Right atrium auricular region (tissue), 2 donors: ENCODE measurements around the gene LPP. TPM values are rescaled to one million over a fixed set of nuclear protein-coding genes. Genes with fewer than 3 reads are reported as not detected.

Source experiments
- DNase-seq: peaks from one replicate; pipeline ENCODE4 v3.0.0-alpha.2; 2019; ENCODE audit warnings: low spot score
- H3K27ac ChIP-seq, 2 donors: fragments of 200-600 bp; sonication (generic); 1 replicate in 1 of 2; 2 replicates in 1 of 2; pipeline ENCODE4 v1.5.1; 2016 to 2019
- H3K27me3 ChIP-seq, 2 donors: fragments of 200-600 bp; sonication (generic); one replicate each; pipeline versions ENCODE4 v1.5.1 to v1.6.0; 2017 to 2019
- H3K36me3 ChIP-seq: fragments of 200-600 bp; sonication (generic); one replicate; pipeline ENCODE4 v1.5.1; 2016
- H3K4me1 ChIP-seq, 2 donors: fragments of 200-600 bp; sonication (generic); one replicate each; pipeline versions ENCODE4 v1.5.1 to v1.6.0; 2017 to 2019
- H3K4me3 ChIP-seq, 2 donors: fragments of 200-600 bp; sonication (generic); 1 replicate in 1 of 2; 2 replicates in 1 of 2; pipeline ENCODE4 v1.5.1; 2017 to 2019; ENCODE audit warnings: mild to moderate bottlenecking in 1 of 2, moderate library complexity in 1 of 2
- H3K9me3 ChIP-seq, 2 donors: fragments of 200-600 bp; sonication (generic); one replicate each; pipeline ENCODE4 v1.5.1; 2019
- CTCF ChIP-seq, 2 donors: fragments of 200-600 bp; sonication (generic); IDR thresholded peaks; one replicate each; pipeline ENCODE4 v1.5.1; 2019; ENCODE audit warnings: antibody characterized with exemption in 2 of 2
- total RNA-seq, 2 donors: library from RNA; depleted of rRNA; stranded (reverse); fragments of >200 nt; gene quantifications; one replicate each; pipeline ENCODE4 v1.1.0, GENCODE V29; 2016

Gene LPP
- total RNA-seq, 2 donors from 2014 or later: 117 to 186 TPM

DNA sequence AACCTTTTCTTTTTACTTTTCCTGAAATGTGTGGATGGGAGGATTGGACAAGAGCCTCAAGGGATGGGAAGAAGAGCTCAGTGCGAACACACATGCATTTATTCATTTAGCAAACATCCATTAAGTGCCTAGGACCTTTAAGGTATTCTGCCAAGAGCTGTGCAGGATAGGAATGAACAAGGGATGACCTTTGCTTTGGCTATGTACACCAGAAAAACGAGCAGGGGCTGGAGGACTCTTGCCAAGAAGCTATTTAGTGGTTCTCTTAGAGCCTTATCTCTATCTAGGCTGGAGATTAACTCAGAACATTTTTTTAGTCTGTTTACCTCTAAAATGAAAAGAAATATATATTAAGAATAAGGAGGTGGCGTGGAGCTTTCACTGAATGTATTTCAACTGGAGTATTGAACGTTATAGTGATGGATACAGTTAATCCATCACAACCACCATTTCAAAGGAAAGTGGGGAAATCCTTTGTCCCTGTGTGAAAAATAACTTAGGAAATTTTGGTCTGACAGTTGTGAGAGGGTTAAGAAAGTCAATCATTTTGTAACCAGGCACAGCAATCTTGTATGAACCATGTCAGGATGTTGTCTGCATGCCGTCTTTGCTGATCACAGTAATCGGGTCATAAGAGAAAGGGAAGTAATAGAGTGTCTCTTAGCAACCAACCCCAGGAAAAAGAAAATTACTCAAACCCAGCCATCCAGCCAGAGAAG lies 279.0 kb downstream of the LPP start:
- Histone ChIP-seq H3K4me1 (peaks cover 0 to 41% of the 10 kb centered on the region in 2 donors), H3K27ac (peak overlapping the region in 1 of 2 donors; percentile 36), H3K36me3 (no peaks in the 10 kb centered on the region), H3K4me3 (no peak overlapping the region), H3K9me3 (no peaks in the 10 kb centered on the region), H3K27me3 (no peaks in the 10 kb centered on the region)
- no peak for TF ChIP-seq CTCF (IDR thresholded peaks at IDR 0.05)
- DNase-seq: no peak

DNA sequence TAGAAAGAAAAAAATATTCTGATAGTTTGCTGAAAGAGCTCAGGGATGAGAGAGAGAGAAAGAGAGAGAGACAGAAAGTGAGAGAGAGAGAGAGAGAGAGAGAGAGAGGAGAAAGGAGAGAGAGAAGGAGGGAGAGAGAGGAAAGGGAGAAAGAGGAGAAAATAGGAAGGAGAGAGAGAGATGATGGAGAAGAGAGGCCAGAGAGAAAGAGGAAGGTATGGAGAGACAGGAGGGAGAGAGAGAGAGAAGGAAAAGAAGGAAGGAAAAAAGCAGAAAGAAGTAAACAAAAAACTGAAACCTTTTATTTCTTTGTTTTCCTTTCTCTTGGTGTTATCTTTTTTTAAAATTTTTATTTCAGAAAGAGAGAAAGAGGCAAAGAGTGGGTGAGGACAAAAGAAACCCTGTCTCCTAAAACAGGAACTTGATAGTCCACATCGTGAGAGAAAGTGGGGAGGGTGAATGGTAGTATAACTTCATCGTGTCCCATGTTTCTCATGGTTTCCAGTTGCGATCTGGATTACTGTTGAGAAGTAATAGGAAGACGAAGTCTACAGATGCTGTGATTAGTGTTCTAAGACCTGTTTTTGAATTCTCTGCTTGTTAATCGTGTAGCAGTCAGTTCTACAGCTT lies 279.7 kb downstream of the LPP start:
- H3K27ac ChIP-seq: peak overlapping the region in 1 of 2 donors; percentile 36
- TF ChIP-seq CTCF (IDR thresholded peaks at IDR 0.05): no peak
- H3K36me3 ChIP-seq: no peaks in the 10 kb centered on the region
- H3K4me3 ChIP-seq: no peak overlapping the region
- no peak for DNase-seq
- no peaks in the 10 kb centered on the region for H3K9me3 ChIP-seq
- peaks cover 0 to 44% of the 10 kb centered on the region in 2 donors for H3K4me1 ChIP-seq
- H3K27me3 ChIP-seq: no peaks in the 10 kb centered on the region

DNA sequence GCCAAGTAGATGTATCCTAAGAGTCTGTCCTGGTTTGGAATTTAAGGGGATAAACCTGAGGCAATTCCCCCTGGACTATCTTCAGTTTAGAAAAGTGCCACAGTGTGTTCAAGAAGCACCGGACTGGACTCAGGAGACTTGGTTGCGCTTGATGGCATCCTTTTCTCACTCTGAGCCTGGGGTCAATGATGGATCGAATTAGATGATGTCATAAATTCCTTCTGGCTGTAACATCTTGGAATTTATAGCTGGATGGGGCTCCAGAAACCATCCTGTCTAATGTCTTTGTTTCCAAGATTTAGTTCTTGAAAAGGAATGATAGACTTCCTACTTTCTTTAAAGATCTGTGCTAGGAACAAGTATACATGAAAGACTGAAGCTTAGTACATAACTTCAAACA lies 280.6 kb downstream of the LPP start:
- H3K4me3 ChIP-seq: no peak overlapping the region
- H3K36me3 ChIP-seq: no peaks in the 10 kb centered on the region
- no peaks in the 10 kb centered on the region for H3K27me3 ChIP-seq
- peaks cover 0 to 53% of the 10 kb centered on the region in 2 donors for H3K4me1 ChIP-seq
- no peak overlapping the region for H3K27ac ChIP-seq
- no peaks in the 10 kb centered on the region for H3K9me3 ChIP-seq
- no peak for DNase-seq
- TF ChIP-seq CTCF (IDR thresholded peaks at IDR 0.05): no peak

DNA sequence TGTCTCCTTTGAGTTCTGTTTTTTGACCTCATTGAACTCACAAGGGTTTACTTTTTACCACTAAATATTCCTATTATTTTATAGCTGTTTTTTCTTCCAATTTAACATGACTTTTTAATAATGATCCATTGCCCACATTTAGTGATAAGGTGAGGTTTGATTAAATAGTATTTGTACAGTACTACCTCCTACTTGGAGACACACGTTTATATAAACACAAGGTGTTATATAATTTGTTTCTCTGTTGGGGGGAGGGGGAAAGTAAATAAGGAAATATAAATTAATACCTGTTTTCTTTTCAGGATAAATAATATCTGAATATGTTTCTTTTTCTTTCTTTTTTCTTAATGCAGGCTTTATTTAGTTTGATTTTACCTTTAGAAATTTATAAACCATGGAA lies 281.3 kb downstream of the LPP start:
- H3K36me3 ChIP-seq: no peaks in the 10 kb centered on the region
- peaks cover 0 to 53% of the 10 kb centered on the region in 2 donors for H3K4me1 ChIP-seq
- H3K27ac ChIP-seq: no peak overlapping the region
- no peaks in the 10 kb centered on the region for H3K27me3 ChIP-seq
- H3K4me3 ChIP-seq: no peak overlapping the region
- DNase-seq: no peak
- no peak for TF ChIP-seq CTCF (IDR thresholded peaks at IDR 0.05)
- no peaks in the 10 kb centered on the region for H3K9me3 ChIP-seq

GRCh38 chr3:188437926-188438325 lies 284.0 kb downstream of the LPP start:
- H3K4me3 ChIP-seq: no peak overlapping the region
- no peaks in the 10 kb centered on the region for H3K36me3 ChIP-seq
- TF ChIP-seq CTCF (IDR thresholded peaks at IDR 0.05): no peak
- H3K9me3 ChIP-seq: no peaks in the 10 kb centered on the region
- no peaks in the 10 kb centered on the region for H3K27me3 ChIP-seq
- peaks cover 0 to 34% of the 10 kb centered on the region in 2 donors for H3K4me1 ChIP-seq
- no peak overlapping the region for H3K27ac ChIP-seq
- DNase-seq: no peak
